ENCODE data around the gene UPK3A.

GRCh38 chr22:45302751-45303150 lies 18.0 kb downstream of the UPK3A start:
- TF ChIP-seq CTCF (IDR thresholded peaks at IDR 0.05) (no peak), POLR2A (IDR thresholded peaks at IDR 0.05) (no peak)
